HEK293 (cell line): ENCODE results near the gene SERTAD1.

ENCODE experiments used
- GLI4 ChIP-seq: fragments of 450-650 bp; formaldehyde crosslinking; IDR thresholded peaks from 2 replicates; pipeline ENCODE4 v1.5.1; 2016; ENCODE audit warnings: missing biosample characterization, missing genetic modification characterization
- GLIS2 ChIP-seq: fragments of 450-650 bp; formaldehyde crosslinking; IDR thresholded peaks from 2 replicates; pipeline ENCODE4 v1.5.1; 2016; ENCODE audit warnings: missing biosample characterization, missing genetic modification characterization
- HOXA7 ChIP-seq: sonication (generic); formaldehyde crosslinking; IDR thresholded peaks from 2 replicates; pipeline ENCODE4 v1.8.1; 2022; ENCODE audit warnings: missing genetic modification reagents, borderline replicate concordance
- KLF1 ChIP-seq: fragments of 450-650 bp; formaldehyde crosslinking; IDR thresholded peaks from 2 replicates; pipeline ENCODE4 v1.5.1; 2016; ENCODE audit warnings: missing biosample characterization, missing genetic modification characterization
- KLF10 ChIP-seq: fragments of 450-650 bp; IDR thresholded peaks from 2 replicates; pipeline ENCODE4 v1.5.1; 2018; ENCODE audit warnings: missing biosample characterization, mild to moderate bottlenecking, missing genetic modification characterization
- KLF17 ChIP-seq: fragments of 450-650 bp; formaldehyde crosslinking; IDR thresholded peaks from 2 replicates; pipeline ENCODE4 v1.5.1; 2016; ENCODE audit warnings: missing biosample characterization, missing genetic modification characterization
- OVOL3 ChIP-seq: fragments of 450-650 bp; formaldehyde crosslinking; IDR thresholded peaks from 2 replicates; pipeline ENCODE4 v1.5.1; 2016; ENCODE audit warnings: missing biosample characterization, missing genetic modification characterization
- REST ChIP-seq: fragments of 450-650 bp; formaldehyde crosslinking; IDR thresholded peaks from 2 replicates; pipeline ENCODE4 v1.5.1; 2016; ENCODE audit warnings: missing biosample characterization, missing genetic modification characterization
- ZBTB48 ChIP-seq: fragments of 450-650 bp; formaldehyde crosslinking; IDR thresholded peaks from 2 replicates; pipeline ENCODE4 v1.5.1; 2016; ENCODE audit warnings: missing biosample characterization, missing genetic modification characterization
- ZFHX2 ChIP-seq: fragments of 450-650 bp; formaldehyde crosslinking; conservative IDR thresholded peaks from 2 replicates; pipeline ENCODE4 v1.5.1; 2016; ENCODE audit warnings: missing biosample characterization, missing genetic modification characterization
- ZFP69B ChIP-seq: fragments of 450-650 bp; formaldehyde crosslinking; IDR thresholded peaks from 2 replicates; pipeline ENCODE4 v1.5.1; 2016; ENCODE audit warnings: missing biosample characterization, missing genetic modification characterization
- ZNF138 ChIP-seq: fragments of 450-650 bp; formaldehyde crosslinking; IDR thresholded peaks from 2 replicates; pipeline ENCODE4 v1.5.1; 2016; ENCODE audit warnings: missing biosample characterization, missing genetic modification characterization, borderline replicate concordance
- ZNF155 ChIP-seq: fragments of 450-650 bp; formaldehyde crosslinking; IDR thresholded peaks from 2 replicates; pipeline ENCODE4 v1.5.1; 2016; ENCODE audit warnings: missing biosample characterization, missing genetic modification characterization
- ZNF174 ChIP-seq: fragments of 450-650 bp; formaldehyde crosslinking; IDR thresholded peaks from 2 replicates; pipeline ENCODE4 v1.5.0; 2017; ENCODE audit warnings: missing biosample characterization, mild to moderate bottlenecking, missing genetic modification characterization
- ZNF18 ChIP-seq: fragments of 450-650 bp; formaldehyde crosslinking; IDR thresholded peaks from 2 replicates; pipeline ENCODE4 v1.5.1; 2016; ENCODE audit warnings: missing biosample characterization, missing genetic modification characterization
- ZNF184 ChIP-seq: fragments of 450-650 bp; IDR thresholded peaks from 2 replicates; pipeline ENCODE4 v1.5.1; 2018; ENCODE audit warnings: missing biosample characterization, mild to moderate bottlenecking, missing genetic modification characterization
- ZNF19 ChIP-seq: fragments of 450-650 bp; formaldehyde crosslinking; IDR thresholded peaks from 2 replicates; pipeline ENCODE4; 2016; ENCODE audit warnings: missing biosample characterization, missing genetic modification characterization, low read depth
- ZNF311 ChIP-seq: fragments of 450-650 bp; formaldehyde crosslinking; IDR thresholded peaks from 2 replicates; pipeline ENCODE4 v1.5.1; 2017; ENCODE audit warnings: missing biosample characterization, missing genetic modification characterization, borderline replicate concordance
- ZNF350 ChIP-seq: fragments of 450-650 bp; formaldehyde crosslinking; IDR thresholded peaks from 2 replicates; pipeline ENCODE4 v1.5.0; 2017; ENCODE audit warnings: missing biosample characterization, mild to moderate bottlenecking, missing genetic modification characterization
- ZNF362 ChIP-seq: fragments of 450-650 bp; formaldehyde crosslinking; IDR thresholded peaks from 2 replicates; pipeline ENCODE4 v1.5.1; 2016; ENCODE audit warnings: missing biosample characterization, missing genetic modification characterization
- ZNF391 ChIP-seq: fragments of 450-650 bp; formaldehyde crosslinking; IDR thresholded peaks from 2 replicates; pipeline ENCODE4 v1.5.1; 2016; ENCODE audit warnings: low read depth, missing biosample characterization, missing genetic modification characterization, borderline replicate concordance
- ZNF423 ChIP-seq: fragments of 450-650 bp; formaldehyde crosslinking; IDR thresholded peaks from 2 replicates; pipeline ENCODE4 v1.5.1; 2016; ENCODE audit warnings: missing biosample characterization, missing genetic modification characterization
- ZNF48 ChIP-seq: fragments of 450-650 bp; formaldehyde crosslinking; IDR thresholded peaks from 2 replicates; pipeline ENCODE4 v1.5.1; 2016; ENCODE audit warnings: missing biosample characterization, missing genetic modification characterization
- ZNF488 ChIP-seq: fragments of 450-650 bp; formaldehyde crosslinking; IDR thresholded peaks from 2 replicates; pipeline ENCODE4 v1.5.1; 2016; ENCODE audit warnings: missing biosample characterization, missing genetic modification characterization
- ZNF510 ChIP-seq: fragments of 450-650 bp; formaldehyde crosslinking; IDR thresholded peaks from 2 replicates; pipeline ENCODE4 v1.5.1; 2018; ENCODE audit warnings: mild to moderate bottlenecking, missing genetic modification characterization, missing biosample characterization; ENCODE audit not compliant: insufficient replicate concordance
- ZNF558 ChIP-seq: fragments of 450-650 bp; formaldehyde crosslinking; IDR thresholded peaks from 2 replicates; pipeline ENCODE4 v1.5.1; 2016; ENCODE audit warnings: missing biosample characterization, missing genetic modification characterization
- ZNF585B ChIP-seq: fragments of 450-650 bp; formaldehyde crosslinking; IDR thresholded peaks from 2 replicates; pipeline ENCODE4 v1.5.1; 2016; ENCODE audit warnings: missing biosample characterization, missing genetic modification characterization
- ZNF600 ChIP-seq: fragments of 450-650 bp; formaldehyde crosslinking; IDR thresholded peaks from 2 replicates; pipeline ENCODE4 v1.5.1; 2016; ENCODE audit warnings: missing biosample characterization, missing genetic modification characterization
- ZNF610 ChIP-seq: fragments of 450-650 bp; formaldehyde crosslinking; IDR thresholded peaks from 2 replicates; pipeline ENCODE4 v1.5.1; 2016; ENCODE audit warnings: missing biosample characterization, missing genetic modification characterization, borderline replicate concordance
- ZNF660 ChIP-seq: fragments of 450-650 bp; IDR thresholded peaks from 2 replicates; pipeline ENCODE4 v1.5.1; 2018; ENCODE audit warnings: missing biosample characterization, mild to moderate bottlenecking, missing genetic modification characterization
- ZNF701 ChIP-seq: fragments of 450-650 bp; formaldehyde crosslinking; IDR thresholded peaks from 2 replicates; pipeline ENCODE4 v1.5.1; 2016; ENCODE audit warnings: missing biosample characterization, missing genetic modification characterization
- ZSCAN30 ChIP-seq: fragments of 450-650 bp; IDR thresholded peaks from 2 replicates; pipeline ENCODE4 v1.5.1; 2018; ENCODE audit warnings: missing biosample characterization, mild to moderate bottlenecking, missing genetic modification characterization, moderate library complexity

Gene SERTAD1

GRCh38 chr19:40444000-40444824, 18.4 kb upstream of the SERTAD1 start, which contains the start of gene SERTAD3 (continued):
- no peak for TF ChIP-seq ZNF585B
- TF ChIP-seq ZNF701 (tag by site-specific recombination): no peak
- TF ChIP-seq GLIS2 (tag by site-specific recombination): peak; percentile 100
- no peak; the same call in 1 of the 2 replicates for TF ChIP-seq ZNF600 (tag by site-specific recombination)
- TF ChIP-seq ZFHX2: peak; percentile 93
- peak; percentile 83 for TF ChIP-seq ZNF610 (tag by site-specific recombination)
- TF ChIP-seq KLF17 (tag by site-specific recombination): peak; percentile 96
- peak; percentile 75; the same call in 1 of the 2 replicates for TF ChIP-seq ZNF391 (tag by site-specific recombination)
- TF ChIP-seq ZFP69B (tag by site-specific recombination): peak; percentile 51
- peak; percentile 81 for TF ChIP-seq ZNF362 (tag by site-specific recombination)
- TF ChIP-seq ZNF558: no peak
- no peak for TF ChIP-seq ZNF311 (tag by site-specific recombination)
- no peak for TF ChIP-seq ZNF488 (tag by site-specific recombination)
- TF ChIP-seq ZNF184 (tag by site-specific recombination): 0 out of 2 replicates have a peak, but pooled peaks have one; percentile 18
- TF ChIP-seq ZNF138 (tag by site-specific recombination): no peak
- TF ChIP-seq ZBTB48: peak; percentile 74
- TF ChIP-seq ZSCAN30 (tag by site-specific recombination): peak; percentile 48; the same call in 1 of the 2 replicates
- no peak for TF ChIP-seq ZNF350 (tag by site-specific recombination)
- no peak for TF ChIP-seq ZNF510 (tag by site-specific recombination)
- TF ChIP-seq GLI4 (tag by site-specific recombination): no peak
- no peak for TF ChIP-seq ZNF19 (tag by site-specific recombination)
- peak; percentile 100 for TF ChIP-seq KLF1
- TF ChIP-seq REST: no peak
- peak; percentile 43; the same call in 1 of the 2 replicates for TF ChIP-seq ZNF423 (tag by site-specific recombination)
- TF ChIP-seq OVOL3 (tag by site-specific recombination): peak; percentile 63
- no peak for TF ChIP-seq ZNF48
- TF ChIP-seq ZNF660 (tag by site-specific recombination): peak; percentile 87
- no peak for TF ChIP-seq ZNF174 (tag by site-specific recombination)
- no peak; the same call in 1 of the 2 replicates for TF ChIP-seq ZNF18
- TF ChIP-seq HOXA7 (CRISPR knock-in tag): no peak
- peak; percentile 99 for TF ChIP-seq KLF10 (tag by site-specific recombination)
- no peak for TF ChIP-seq ZNF155
